ENCODE results near the gene LHX6. TPM values are rescaled to one million over a fixed set of nuclear protein-coding genes. Genes with fewer than 3 reads are reported as not detected.
A peak's percentile ranks its signal among the peaks of the same experiment; 100 is the strongest.

Gene LHX6
- total RNA-seq, 1 donor from 2014 or later, result 0.40 TPM

DNA sequence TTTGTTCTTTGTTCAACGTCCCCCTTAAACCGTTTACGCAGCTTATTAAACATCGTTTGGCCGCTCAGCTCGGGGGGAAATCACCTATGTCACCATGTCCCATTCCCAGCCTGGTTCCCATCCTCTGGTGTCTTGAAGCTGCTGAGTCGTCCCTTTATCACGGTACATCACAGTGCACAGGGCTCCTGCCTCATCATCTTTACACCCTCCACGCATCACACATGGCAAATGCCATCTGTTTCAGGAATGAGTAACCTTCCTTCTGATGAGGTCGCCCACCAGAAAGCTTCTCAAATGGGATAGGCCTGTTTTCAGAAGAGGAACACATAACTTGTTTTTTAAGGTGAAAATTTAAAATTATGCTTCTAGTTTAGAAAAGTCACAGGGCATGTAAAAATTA is 7.9 kb upstream of the LHX6 start:
- DNase-seq (ENCODE audit: low read depth in 2 of 2), result no peak

DNA sequence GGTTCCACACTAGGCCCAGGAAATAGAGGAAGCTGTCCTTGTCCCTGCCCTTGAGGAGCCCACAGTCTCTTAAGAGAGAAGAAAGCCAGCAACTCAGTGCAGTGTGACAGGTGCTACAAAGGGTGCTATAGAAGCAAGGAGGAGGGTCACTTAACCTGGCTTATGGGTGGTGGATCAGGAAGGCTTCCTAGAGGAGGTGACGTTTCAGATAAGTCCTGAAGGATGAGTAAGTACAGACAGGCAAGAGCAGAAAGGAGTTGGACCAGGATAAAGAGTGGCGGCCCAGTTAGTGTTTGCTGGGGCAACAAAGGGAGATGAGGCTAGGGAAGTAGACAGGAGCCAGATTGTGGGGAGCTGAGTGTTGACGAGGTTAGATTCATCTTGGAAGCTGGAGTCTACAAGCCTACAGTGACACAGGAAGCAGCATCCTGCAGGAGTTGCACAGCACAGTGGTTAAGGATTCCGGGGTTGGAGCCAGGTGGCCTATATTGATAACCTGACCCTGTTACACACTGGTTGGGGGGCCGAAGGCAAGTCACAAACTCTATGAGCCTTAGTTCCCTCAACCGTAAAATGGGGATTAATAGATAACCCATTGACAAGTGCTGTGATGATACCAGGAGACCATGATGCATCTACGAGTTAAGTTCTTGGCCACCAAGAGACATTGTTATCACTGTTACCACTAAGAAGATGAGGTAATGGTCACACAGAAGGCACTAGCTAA is 5.4 kb upstream of the LHX6 start:
- DNase-seq (ENCODE audit: low read depth in 2 of 2), result no peak

- DNase-seq (ENCODE audit: low read depth in 2 of 2), result no peak
Measured at GRCh38 chr9:122232796-122233306, 4.1 kb upstream of the LHX6 start.

DNA sequence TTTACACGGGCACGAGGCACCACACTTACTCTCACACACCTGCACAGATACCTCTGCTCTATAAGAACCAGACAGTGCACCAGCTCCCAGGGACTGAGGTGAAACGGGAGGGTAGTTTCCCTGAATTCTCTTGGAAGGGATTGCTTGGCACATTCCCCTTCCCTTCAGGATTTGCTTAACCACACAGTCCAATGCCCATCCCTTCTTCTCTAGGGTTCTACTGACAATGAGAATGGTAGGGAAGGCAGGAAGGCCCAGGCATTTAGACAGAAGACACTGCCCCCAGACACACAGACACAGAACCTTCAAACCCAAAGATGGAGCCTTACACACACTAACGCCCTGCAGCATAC is 704 bp upstream of the LHX6 start:
- DNase-seq (ENCODE audit: low read depth in 2 of 2), result no peak

DNA sequence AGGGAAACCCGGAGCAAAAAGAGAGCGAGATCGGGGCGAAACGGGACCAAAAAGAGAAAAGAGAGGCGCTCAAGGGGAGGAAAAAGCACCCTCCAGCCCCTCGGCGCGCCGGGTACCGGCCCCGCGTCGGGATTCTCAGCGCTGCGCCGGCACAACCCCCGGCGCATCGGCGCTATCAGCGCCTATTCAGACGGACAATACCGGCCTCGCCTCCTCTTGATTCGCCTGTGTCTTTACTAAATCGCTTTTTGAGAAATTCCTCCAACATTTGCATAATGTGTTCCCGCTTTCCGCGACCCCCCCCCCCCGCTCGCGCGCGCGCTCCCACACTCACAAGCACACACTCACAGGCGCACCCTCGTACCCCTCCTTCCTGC is 578 bp downstream of the LHX6 start:
- DNase-seq (ENCODE audit: low read depth in 2 of 2), result no peak

DNA sequence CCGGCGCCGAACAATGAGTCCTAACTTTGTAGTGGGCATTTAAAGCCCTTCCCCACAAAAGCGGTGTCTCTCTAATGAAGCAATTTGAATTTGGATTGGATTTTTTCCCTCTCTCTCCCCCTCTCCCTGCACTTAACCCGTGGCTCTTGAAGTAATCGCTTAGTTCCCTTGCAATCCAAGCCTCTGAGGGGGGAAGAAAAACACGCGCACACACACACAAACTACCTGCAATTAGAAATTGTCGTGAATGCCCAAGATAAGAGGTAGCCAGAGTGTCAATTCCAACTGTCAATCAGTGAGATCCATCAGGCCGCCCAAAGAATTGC is 1.2 kb downstream of the LHX6 start:
- no peak for DNase-seq (ENCODE audit: low read depth in 2 of 2)

DNA sequence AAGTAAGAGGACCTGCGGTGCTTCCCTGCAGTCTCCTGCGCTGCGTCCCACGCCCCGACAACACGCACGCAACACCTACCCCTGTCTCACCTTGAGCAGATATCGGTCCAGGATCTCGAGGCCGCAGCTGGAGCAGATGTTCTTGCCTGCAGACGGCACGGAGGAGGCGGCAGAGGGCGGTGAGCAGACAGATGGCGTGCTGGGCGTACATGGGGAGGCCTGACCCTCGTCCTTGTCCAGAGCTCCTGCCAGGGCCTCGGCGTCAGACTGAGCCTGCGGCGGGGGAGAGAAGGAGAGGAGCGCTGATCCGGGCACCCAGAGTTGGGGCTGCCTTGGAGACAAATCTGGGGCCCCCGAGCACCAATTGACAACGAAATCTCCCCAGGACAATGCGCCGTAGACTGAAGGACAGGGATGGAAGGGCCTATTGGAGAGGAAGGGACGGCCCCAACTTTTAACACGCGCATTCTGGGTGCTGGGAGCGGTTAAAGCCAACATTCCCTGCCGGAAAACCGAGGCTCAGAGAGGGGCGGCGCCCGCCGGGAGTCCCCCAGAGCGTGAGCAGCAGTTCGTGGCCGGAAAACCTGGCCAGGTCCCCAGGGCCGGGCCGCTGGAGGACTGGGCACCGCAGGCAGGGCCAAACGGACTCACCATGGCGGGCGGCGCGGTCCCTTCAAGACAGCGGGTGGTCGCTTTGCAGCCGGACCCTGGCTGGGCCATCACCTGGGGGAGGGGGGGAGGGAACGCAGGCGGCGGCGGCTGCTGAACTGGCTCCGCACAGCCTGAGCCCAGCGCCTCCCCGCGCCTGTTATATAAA is 1.8 kb downstream of the LHX6 start:
- peak; percentile 26 to 54 for DNase-seq (ENCODE audit: low read depth in 2 of 2)

GRCh38 chr9:122226142-122226757 is 2.5 kb downstream of the LHX6 start:
- no peak for DNase-seq (ENCODE audit: low read depth in 2 of 2)

DNA sequence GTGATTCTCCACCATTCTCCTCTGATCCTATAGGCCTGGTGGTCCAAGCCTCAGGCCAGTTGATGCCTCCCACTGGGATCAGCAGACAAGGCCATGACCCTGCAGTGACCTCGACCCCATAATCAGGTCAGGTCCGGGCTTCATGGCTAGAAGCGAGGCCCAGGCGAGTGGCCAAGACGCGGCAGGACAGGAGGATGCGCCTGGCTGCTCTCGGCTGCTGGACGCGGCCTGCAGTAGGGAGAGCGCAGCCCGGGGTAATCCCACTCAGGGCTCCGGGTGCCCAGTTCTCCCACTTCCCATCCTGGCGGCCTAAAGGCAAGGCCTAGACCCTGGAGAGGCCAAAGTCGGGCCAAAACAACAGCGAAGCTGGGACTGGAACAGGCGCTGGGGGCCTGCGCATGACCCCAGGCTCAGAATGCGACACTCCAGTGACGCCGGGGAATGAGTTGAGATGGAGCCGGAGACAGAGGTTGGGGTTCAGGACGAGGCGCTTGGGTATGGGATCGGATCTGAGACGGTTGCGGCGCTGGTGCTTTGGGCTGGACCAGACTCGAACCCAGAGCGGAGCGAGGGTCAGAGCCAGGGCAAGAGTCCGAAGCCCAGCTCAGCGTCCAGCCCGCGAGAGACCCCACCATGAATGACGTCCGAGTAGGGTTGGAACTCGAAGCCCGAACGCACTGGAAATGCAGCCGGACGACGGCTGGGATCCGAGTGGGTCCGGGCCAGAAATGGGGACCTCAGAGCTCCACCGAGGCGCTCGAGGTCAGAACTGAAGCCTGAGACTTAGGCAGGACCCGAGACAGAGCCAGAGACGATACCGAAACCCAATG is 3.2 kb downstream of the LHX6 start:
- DNase-seq (ENCODE audit: low read depth in 2 of 2), result no peak

- no peak for DNase-seq (ENCODE audit: low read depth in 2 of 2)
Measured at GRCh38 chr9:122223435-122223834, 5.3 kb downstream of the LHX6 start.

GRCh38 chr9:122222791-122223190 is 6.0 kb downstream of the LHX6 start:
- DNase-seq (ENCODE audit: low read depth in 2 of 2), result no peak

- no peak for DNase-seq (ENCODE audit: low read depth in 2 of 2)
Measured at GRCh38 chr9:122221183-122221811, 7.5 kb downstream of the LHX6 start.

DNA sequence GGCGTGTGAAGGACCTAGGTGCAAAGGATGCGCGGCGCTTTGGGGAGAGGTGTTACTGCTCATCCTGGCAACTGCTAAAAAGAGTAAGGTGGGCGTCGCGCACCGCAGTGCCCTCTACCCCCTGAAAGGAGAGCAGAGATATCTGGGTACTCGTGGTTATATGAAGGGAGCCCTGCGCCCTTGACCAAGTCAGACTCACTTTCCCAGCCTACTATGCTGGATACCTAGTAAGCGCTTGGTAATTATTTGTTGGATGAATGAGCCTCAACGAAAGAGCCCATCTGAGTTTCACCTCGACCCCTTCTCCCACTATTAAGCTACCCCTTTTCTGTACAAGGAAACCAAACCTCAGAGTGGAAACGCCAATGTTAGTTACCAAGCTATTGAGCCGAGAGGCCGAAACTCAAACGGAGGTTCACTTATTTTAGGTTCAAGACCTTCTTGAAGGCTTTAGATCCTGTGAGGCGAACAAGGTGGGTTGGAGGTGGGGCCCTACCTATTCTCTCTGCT is 8.0 kb downstream of the LHX6 start:
- no peak for DNase-seq (ENCODE audit: low read depth in 2 of 2)

DNA sequence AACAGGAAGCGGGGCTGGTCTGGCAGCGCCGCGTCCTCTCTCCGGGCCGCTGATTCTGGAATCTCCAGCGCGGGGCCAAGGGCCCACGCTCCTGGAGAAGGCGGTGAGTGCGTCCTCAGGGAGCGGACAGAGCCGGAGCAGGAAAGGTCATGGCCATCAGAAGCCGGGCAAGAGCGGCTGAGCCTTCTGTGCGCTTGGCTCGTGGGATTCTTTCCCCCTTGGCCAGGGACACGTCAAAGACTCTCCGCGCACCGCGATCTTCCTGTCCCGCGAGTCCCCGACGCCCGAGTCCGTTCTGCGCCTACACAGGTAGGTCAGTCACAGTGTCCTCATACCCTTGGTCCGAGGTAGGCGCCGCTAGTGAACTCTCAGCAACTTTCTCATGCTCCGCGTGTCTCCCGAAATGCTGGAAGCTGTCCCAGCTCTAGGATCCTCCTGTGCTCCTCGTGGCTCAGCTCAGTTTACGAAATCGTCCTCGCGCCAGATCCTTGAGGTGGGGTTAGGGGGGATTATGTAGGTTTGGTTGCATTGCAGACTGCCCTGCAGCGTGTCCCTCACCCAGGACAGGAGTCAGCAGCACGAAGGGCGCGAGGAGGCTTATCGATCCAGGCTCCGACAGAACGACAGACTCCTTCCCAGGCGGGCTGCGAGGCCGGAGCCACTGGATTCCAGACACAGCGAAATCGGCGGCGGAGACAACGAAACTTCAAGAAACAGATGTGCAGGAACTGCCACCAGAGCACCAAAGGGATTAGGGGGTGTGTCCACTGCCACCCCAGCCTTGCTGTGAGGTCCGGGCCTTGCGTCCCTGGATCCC is 8.7 kb downstream of the LHX6 start:
- no peak for DNase-seq (ENCODE audit: low read depth in 2 of 2)

GRCh38 chr9:122218935-122219855 is 9.6 kb downstream of the LHX6 start:
- peak; percentile 30 to 37 for DNase-seq (ENCODE audit: low read depth in 2 of 2)

DNA sequence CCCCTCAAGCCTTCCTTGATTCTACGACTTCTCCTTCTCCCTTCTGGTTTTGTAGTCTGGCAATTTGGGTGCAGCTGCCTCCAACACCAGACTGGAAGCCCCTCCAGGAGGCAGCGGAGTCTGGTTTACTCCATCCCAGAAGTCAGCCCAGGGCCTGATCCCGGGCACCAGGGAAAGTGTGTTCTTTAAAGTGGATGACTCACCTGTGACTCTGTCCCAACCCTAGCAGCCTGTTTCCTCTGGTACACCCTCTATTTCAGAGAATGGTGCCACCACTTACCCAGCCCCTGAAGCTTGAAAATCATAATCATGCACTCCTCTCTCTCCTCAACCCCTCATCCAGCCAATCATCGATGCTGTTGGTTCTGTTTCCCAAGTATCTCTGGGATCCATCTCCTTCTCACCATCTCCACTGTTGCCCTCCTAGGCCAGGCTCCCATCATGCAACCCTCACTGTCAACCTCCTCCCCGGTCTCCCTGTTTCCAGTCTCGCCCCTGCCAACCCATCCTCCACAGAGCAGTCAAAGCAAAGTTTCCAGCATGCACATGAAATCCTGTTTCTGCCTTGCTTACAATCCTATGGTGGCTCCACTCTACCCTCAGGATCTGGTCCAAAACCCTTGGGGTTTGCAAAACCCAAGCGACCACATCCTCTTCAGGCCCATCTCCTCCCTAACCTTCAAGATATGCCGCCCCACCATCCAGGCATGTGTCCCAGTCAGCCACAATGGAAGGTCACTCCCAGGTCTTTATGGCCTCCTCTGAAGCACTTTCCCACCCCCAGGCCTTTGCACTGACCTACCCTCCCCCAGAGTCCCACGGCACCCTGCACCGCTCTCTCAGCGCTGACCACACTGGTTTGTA is 10.5 kb downstream of the LHX6 start:
- no peak for DNase-seq (ENCODE audit: low read depth in 2 of 2)

DNA sequence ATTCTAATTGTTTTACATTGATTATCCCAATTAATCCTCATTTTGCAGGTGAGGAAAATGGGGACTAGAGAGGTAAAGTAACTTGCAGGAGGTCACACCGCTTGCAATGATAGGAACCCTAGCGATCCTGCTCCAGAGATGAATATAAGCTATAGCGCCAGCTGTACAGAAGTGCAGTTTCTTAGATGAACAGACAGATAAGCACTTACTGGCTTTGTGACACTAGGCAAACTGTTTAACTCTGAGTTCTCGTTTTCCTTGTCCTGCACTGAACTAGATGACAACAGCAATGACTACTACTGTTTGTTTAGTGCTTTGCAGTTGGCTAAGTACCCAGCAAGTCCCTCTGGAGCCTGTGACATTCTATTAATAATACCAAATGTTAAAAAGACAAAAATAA is 11.1 kb downstream of the LHX6 start:
- no peak for DNase-seq (ENCODE audit: low read depth in 2 of 2)

GRCh38 chr9:122216798-122217418 is 11.8 kb downstream of the LHX6 start:
- no peak for DNase-seq (ENCODE audit: low read depth in 2 of 2)
